Thymus (tissue), 11 donors: Measurements from ENCODE around the gene DNAH7. TPM values are rescaled to one million over a fixed set of nuclear protein-coding genes. Genes with fewer than 3 reads are reported as not detected.

Experiments
- DNase-seq, 9 donors: peaks; one replicate each; pipeline ENCODE4 v3.0.0-alpha.2; 2013; ENCODE audit warnings: low spot score in 9 of 9, low read depth in 6 of 9, missing footprints in 1 of 9
- H3K27ac ChIP-seq, 2 donors: one replicate each; pipeline ENCODE4 v1.5.1; 2013; ENCODE audit warnings: control low read depth in 1 of 2, low read depth in 1 of 2, low read length in 1 of 2, mild to moderate bottlenecking in 1 of 2, moderate library complexity in 1 of 2
- H3K27me3 ChIP-seq, 2 donors: one replicate each; pipeline ENCODE4 v1.5.1; 2013; ENCODE audit warnings: low read length in 1 of 2; ENCODE audit not compliant: control insufficient read depth in 2 of 2, insufficient read depth in 1 of 2
- H3K36me3 ChIP-seq, 2 donors: one replicate each; pipeline ENCODE4 v1.5.1; 2013; ENCODE audit warnings: low read length in 1 of 2, mild to moderate bottlenecking in 1 of 2, moderate library complexity in 1 of 2; ENCODE audit not compliant: control insufficient read depth in 2 of 2, insufficient read depth in 2 of 2
- H3K4me1 ChIP-seq, 2 donors: one replicate each; pipeline ENCODE4 v1.5.1; 2013; ENCODE audit warnings: low read length in 2 of 2; ENCODE audit not compliant: control insufficient read depth in 2 of 2, insufficient read depth in 2 of 2
- H3K4me3 ChIP-seq, 2 donors: one replicate each; pipeline ENCODE4 v1.5.1; 2013; ENCODE audit warnings: low read length in 2 of 2, control low read depth in 1 of 2, mild to moderate bottlenecking in 1 of 2
- H3K9me3 ChIP-seq, 2 donors: one replicate each; pipeline ENCODE4 v1.5.1; 2013; ENCODE audit warnings: low read length in 1 of 2, mild to moderate bottlenecking in 1 of 2; ENCODE audit not compliant: control insufficient read depth in 2 of 2, insufficient read depth in 1 of 2
- WGBS: extraction: QIAGEN DNeasy Blood & Tissue Kit; methylation state at CpG from one replicate; pipeline ENCODE4 v1.1.7; 2013; 5-methylcytosine and 5-hydroxymethylcytosine counted together
- polyA plus RNA-seq: library from polyadenylated mRNA; stranded (reverse); fragments of 200-250 nt; gene quantifications from one replicate; pipeline ENCODE4 v1.2.3, GENCODE V29; 2013
- total RNA-seq: library from RNA; stranded (reverse); fragments of 120-200 nt; gene quantifications from one replicate; pipeline ENCODE4 v1.2.4, GENCODE V29; 2013
- donor health status: healthy.

DNAH7 gene
- total and polyA plus RNA-seq, 2 donors, result 0.33 to 0.62 TPM

- Histone ChIP-seq H3K27ac (no peak overlapping the region), H3K4me3 (no peak overlapping the region), H3K9me3 (peaks cover 1 to 7% of the 10 kb centered on the region in 2 donors), H3K27me3 (no peaks in the 10 kb centered on the region), H3K4me1 (no peaks in the 10 kb centered on the region), H3K36me3 (no peaks in the 10 kb centered on the region)
- 96% methylated on average over 5 of the region's 5 CpGs for WGBS
- no peak for DNase-seq
These were observed 15.0 kb upstream of the DNAH7 start for GRCh38 chr2:196083601-196084000.

GRCh38 chr2:196080526-196080925, 11.9 kb upstream of the DNAH7 start:
- Histone ChIP-seq H3K4me3 (no peak overlapping the region), H3K9me3 (peaks cover 1 to 7% of the 10 kb centered on the region in 2 donors), H3K27me3 (no peaks in the 10 kb centered on the region), H3K4me1 (no peaks in the 10 kb centered on the region), H3K36me3 (no peaks in the 10 kb centered on the region), H3K27ac (no peak overlapping the region)
- 95% methylated on average over 2 of the region's 2 CpGs for WGBS
- DNase-seq, result no peak

- 98% methylated on average over 1 of the region's 1 CpG for WGBS
- Histone ChIP-seq H3K36me3 (no peaks in the 10 kb centered on the region), H3K9me3 (peaks cover 1 to 7% of the 10 kb centered on the region in 2 donors), H3K4me1 (no peaks in the 10 kb centered on the region), H3K4me3 (no peak overlapping the region), H3K27me3 (no peaks in the 10 kb centered on the region), H3K27ac (no peak overlapping the region)
- no peak for DNase-seq
These were observed 10.4 kb upstream of the DNAH7 start for GRCh38 chr2:196079052-196079451.

GRCh38 chr2:196077821-196078220, 9.2 kb upstream of the DNAH7 start:
- Histone ChIP-seq H3K27ac (no peak overlapping the region), H3K27me3 (peaks cover 0 to 3% of the 10 kb centered on the region in 2 donors), H3K4me1 (no peaks in the 10 kb centered on the region), H3K36me3 (no peaks in the 10 kb centered on the region), H3K4me3 (no peak overlapping the region), H3K9me3 (no peaks in the 10 kb centered on the region)
- WGBS, result 89% methylated on average over 2 of the region's 2 CpGs
- DNase-seq, result no peak

- H3K27ac ChIP-seq, result no peak overlapping the region
- 94% methylated on average over 5 of the region's 5 CpGs for WGBS
- peaks cover 0 to 3% of the 10 kb centered on the region in 2 donors for H3K27me3 ChIP-seq
- no peak overlapping the region for H3K4me3 ChIP-seq
- H3K36me3 ChIP-seq, result no peaks in the 10 kb centered on the region
- DNase-seq, result no peak
- H3K4me1 ChIP-seq, result no peaks in the 10 kb centered on the region
- no peaks in the 10 kb centered on the region for H3K9me3 ChIP-seq
These were observed 8.3 kb upstream of the DNAH7 start for GRCh38 chr2:196076778-196077568.

GRCh38 chr2:196075196-196075595, 6.6 kb upstream of the DNAH7 start:
- peaks cover 0 to 3% of the 10 kb centered on the region in 2 donors for H3K27me3 ChIP-seq
- H3K9me3 ChIP-seq, result no peaks in the 10 kb centered on the region
- DNase-seq, result no peak
- H3K36me3 ChIP-seq, result no peaks in the 10 kb centered on the region
- 0% methylated on average over 1 of the region's 1 CpG for WGBS
- no peak overlapping the region for H3K4me3 ChIP-seq
- H3K27ac ChIP-seq, result no peak overlapping the region
- H3K4me1 ChIP-seq, result no peaks in the 10 kb centered on the region

GRCh38 chr2:196074631-196075030, 6.0 kb upstream of the DNAH7 start:
- no peaks in the 10 kb centered on the region for H3K4me1 ChIP-seq
- no peak overlapping the region for H3K4me3 ChIP-seq
- H3K36me3 ChIP-seq, result no peaks in the 10 kb centered on the region
- peaks cover 0 to 3% of the 10 kb centered on the region in 2 donors for H3K27me3 ChIP-seq
- DNase-seq, result no peak
- no peaks in the 10 kb centered on the region for H3K9me3 ChIP-seq
- no peak overlapping the region for H3K27ac ChIP-seq

- DNase-seq, result no peak
- H3K27me3 ChIP-seq, result peaks cover 3% of the 10 kb centered on the region in 2 donors
- 90% methylated on average over 2 of the region's 2 CpGs for WGBS
- no peaks in the 10 kb centered on the region for H3K36me3 ChIP-seq
- no peaks in the 10 kb centered on the region for H3K9me3 ChIP-seq
- peaks cover 5% of the 10 kb centered on the region in 2 donors for H3K4me1 ChIP-seq
- no peak overlapping the region for H3K27ac ChIP-seq
- no peak overlapping the region for H3K4me3 ChIP-seq
These were observed 4.9 kb upstream of the DNAH7 start for GRCh38 chr2:196073521-196073920.

GRCh38 chr2:196067088-196067382, 1.6 kb downstream of the DNAH7 start:
- DNase-seq, result no peak
- Histone ChIP-seq H3K4me1 (peaks cover 6 to 9% of the 10 kb centered on the region in 2 donors), H3K4me3 (no peak overlapping the region), H3K36me3 (no peaks in the 10 kb centered on the region), H3K9me3 (no peaks in the 10 kb centered on the region), H3K27me3 (peaks cover 0 to 3% of the 10 kb centered on the region in 2 donors), H3K27ac (no peak overlapping the region)
- WGBS, result 17% methylated on average over 3 of the region's 3 CpGs
